ENCODE data around the gene PPP1R3E.
A peak's percentile ranks its signal among the peaks of the same experiment; 100 is the strongest.
"Not testable (repeated sequence)": the region's sequence is repeated elsewhere in the genome, so short reads cannot be mapped to it uniquely, and the experiment has no call there.

The PPP1R3E gene

GRCh38 chr14:23285530-23286019, 17.1 kb downstream of the PPP1R3E start:
- DNase-seq (ENCODE audit: insufficient read length, low spot score): no peak
- TF ChIP-seq POLR2A (IDR thresholded peaks at IDR 0.05; ENCODE audit: low read depth, low read length) (no peak; the same call in 1 of the 2 replicates), POLR2AphosphoS5 (IDR thresholded peaks at IDR 0.05; ENCODE audit: low read depth, low read length) (peak; percentile 4; the same call in 1 of the 2 replicates), SPI1 (IDR thresholded peaks at IDR 0.05; ENCODE audit: low read depth, low read length) (peak; percentile 39; the same call in 1 of the 2 replicates)
- no peak for FAIRE-seq

- TF ChIP-seq POLR2A (IDR thresholded peaks at IDR 0.05; ENCODE audit: low read depth, low read length): peak; percentile 75
- no peak; the same call in 1 of the 2 replicates for TF ChIP-seq POLR2AphosphoS5 (IDR thresholded peaks at IDR 0.05; ENCODE audit: low read depth, low read length)
- TF ChIP-seq PAX5 (IDR thresholded peaks at IDR 0.05; ENCODE audit: insufficient read depth, low read length, severe bottlenecking): no peak
- no peak for TF ChIP-seq SPI1 (IDR thresholded peaks at IDR 0.05; ENCODE audit: low read depth, low read length)
- no peak for TF ChIP-seq POU2F2 (IDR thresholded peaks at IDR 0.05; ENCODE audit: low read depth, low read length)
- TF ChIP-seq TAF1 (IDR thresholded peaks at IDR 0.05; ENCODE audit: low read depth, low read length): peak; percentile 33; the same call in 1 of the 2 replicates
- no peak for DNase-seq (ENCODE audit: insufficient read length, low spot score)
- no peak for FAIRE-seq
Observed at GRCh38 chr14:23284654-23285529, 17.8 kb downstream of the PPP1R3E start.

GRCh38 chr14:23281247-23281646, 21.4 kb downstream of the PPP1R3E start:
- DNase-seq (ENCODE audit: insufficient read length, low spot score) (no peak), FAIRE-seq (no peak)
- TF ChIP-seq PAX5 (IDR thresholded peaks at IDR 0.05; ENCODE audit: insufficient read depth, low read length, severe bottlenecking): no peak
- TF ChIP-seq POLR2A (IDR thresholded peaks at IDR 0.05; ENCODE audit: low read depth, low read length): no peak
- no peak for TF ChIP-seq POU2F2 (IDR thresholded peaks at IDR 0.05; ENCODE audit: low read depth, low read length)
- TF ChIP-seq SPI1 (IDR thresholded peaks at IDR 0.05; ENCODE audit: low read depth, low read length): no peak
- TF ChIP-seq POLR2AphosphoS5 (IDR thresholded peaks at IDR 0.05; ENCODE audit: low read depth, low read length): no peak
- no peak for TF ChIP-seq TAF1 (IDR thresholded peaks at IDR 0.05; ENCODE audit: low read depth, low read length)

- DNase-seq (ENCODE audit: insufficient read length, low spot score); FAIRE-seq: not testable (repeated sequence)
Observed at GRCh38 chr14:23277928-23278327, 24.7 kb downstream of the PPP1R3E start.

DNA sequence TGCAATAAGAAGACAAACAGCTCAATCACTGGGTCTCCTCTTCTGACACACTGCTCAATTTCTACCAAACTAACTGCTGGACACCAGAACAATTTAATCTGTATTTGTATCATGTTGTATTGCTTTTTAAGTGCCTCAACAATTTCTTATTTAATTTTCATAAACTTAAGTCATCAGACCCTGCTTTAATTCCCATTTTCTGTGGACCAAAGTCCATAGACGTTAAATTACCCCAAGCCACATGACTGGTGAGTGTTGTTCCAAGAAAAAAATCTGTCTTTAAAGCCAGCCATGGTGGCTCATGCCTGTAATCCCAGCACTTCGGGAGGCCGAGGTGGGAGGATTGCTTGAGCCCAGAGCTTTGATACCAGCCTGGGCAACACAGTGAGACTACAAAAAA, 25.5 kb downstream of the PPP1R3E start:
- TF ChIP-seq POLR2AphosphoS5 (IDR thresholded peaks at IDR 0.05; ENCODE audit: low read depth, low read length) (no peak), TAF1 (IDR thresholded peaks at IDR 0.05; ENCODE audit: low read depth, low read length) (no peak), SPI1 (IDR thresholded peaks at IDR 0.05; ENCODE audit: low read depth, low read length) (no peak), POLR2A (IDR thresholded peaks at IDR 0.05; ENCODE audit: low read depth, low read length) (no peak), POU2F2 (IDR thresholded peaks at IDR 0.05; ENCODE audit: low read depth, low read length) (no peak), PAX5 (IDR thresholded peaks at IDR 0.05; ENCODE audit: insufficient read depth, low read length, severe bottlenecking) (no peak)

GRCh38 chr14:23275412-23275811, 27.2 kb downstream of the PPP1R3E start:
- TF ChIP-seq POLR2A (IDR thresholded peaks at IDR 0.05; ENCODE audit: low read depth, low read length) (no peak), POLR2AphosphoS5 (IDR thresholded peaks at IDR 0.05; ENCODE audit: low read depth, low read length) (no peak), PAX5 (IDR thresholded peaks at IDR 0.05; ENCODE audit: insufficient read depth, low read length, severe bottlenecking) (no peak), POU2F2 (IDR thresholded peaks at IDR 0.05; ENCODE audit: low read depth, low read length) (no peak), SPI1 (IDR thresholded peaks at IDR 0.05; ENCODE audit: low read depth, low read length) (no peak), TAF1 (IDR thresholded peaks at IDR 0.05; ENCODE audit: low read depth, low read length) (no peak)
- FAIRE-seq (no peak), DNase-seq (ENCODE audit: insufficient read length, low spot score) (no peak)

More for the DNA sequence above, 25.5 kb downstream of the PPP1R3E start:
- DNase-seq (ENCODE audit: insufficient read length, low spot score) (no peak), FAIRE-seq (no peak)

DNA sequence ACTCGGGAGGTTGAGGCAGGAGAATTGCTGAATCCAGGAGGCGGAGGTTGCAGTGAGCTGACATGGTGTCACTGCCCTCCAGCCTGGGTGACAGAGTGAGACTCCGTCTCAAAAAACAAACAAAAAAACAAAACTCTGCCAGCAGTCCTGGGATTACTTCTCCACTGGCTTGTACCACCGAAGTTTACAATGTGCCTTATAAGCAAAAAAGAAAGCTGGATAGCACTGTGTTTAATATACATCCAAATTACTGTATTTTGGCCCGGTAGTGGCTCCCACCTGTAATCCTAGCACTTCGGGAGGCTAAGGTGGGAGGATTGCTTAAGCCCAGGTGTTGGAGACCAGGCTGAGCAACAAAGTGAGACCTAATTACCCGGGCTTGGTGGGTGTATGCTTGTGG, 33.5 kb downstream of the PPP1R3E start:
- TF ChIP-seq POLR2AphosphoS5 (IDR thresholded peaks at IDR 0.05; ENCODE audit: low read depth, low read length) (no peak), SPI1 (IDR thresholded peaks at IDR 0.05; ENCODE audit: low read depth, low read length) (no peak), PAX5 (IDR thresholded peaks at IDR 0.05; ENCODE audit: insufficient read depth, low read length, severe bottlenecking) (no peak), POLR2A (IDR thresholded peaks at IDR 0.05; ENCODE audit: low read depth, low read length) (no peak), POU2F2 (IDR thresholded peaks at IDR 0.05; ENCODE audit: low read depth, low read length) (no peak), TAF1 (IDR thresholded peaks at IDR 0.05; ENCODE audit: low read depth, low read length) (no peak)
- DNase-seq (ENCODE audit: insufficient read length, low spot score) (no peak), FAIRE-seq (no peak)

- not testable (repeated sequence) for FAIRE-seq; DNase-seq (ENCODE audit: insufficient read length, low spot score)
Observed at GRCh38 chr14:23260849-23261248, 41.8 kb downstream of the PPP1R3E start.

DNA sequence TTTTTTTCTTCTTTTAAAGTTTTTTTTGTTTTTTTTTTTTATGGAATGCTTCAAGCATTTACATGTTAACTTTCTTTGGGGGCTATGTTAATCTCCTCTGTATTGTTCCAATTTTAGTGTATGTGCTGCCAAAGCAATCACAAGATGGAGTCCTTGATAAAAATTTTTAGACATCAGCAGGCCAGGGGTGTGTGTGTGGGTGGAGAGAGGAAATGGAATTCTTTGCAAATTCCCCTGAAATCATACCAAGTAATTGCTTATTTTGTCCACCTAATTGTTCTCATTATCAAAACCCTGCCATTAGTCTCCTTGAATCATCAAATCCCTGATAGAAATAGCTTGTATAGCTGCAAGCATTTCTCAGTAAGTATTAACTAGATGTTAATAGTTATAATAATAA, 43.2 kb downstream of the PPP1R3E start:
- FAIRE-seq: no peak
- no peak for TF ChIP-seq POU2F2 (IDR thresholded peaks at IDR 0.05; ENCODE audit: low read depth, low read length)
- TF ChIP-seq TAF1 (IDR thresholded peaks at IDR 0.05; ENCODE audit: low read depth, low read length): no peak
- no peak for TF ChIP-seq POLR2A (IDR thresholded peaks at IDR 0.05; ENCODE audit: low read depth, low read length)
- TF ChIP-seq PAX5 (IDR thresholded peaks at IDR 0.05; ENCODE audit: insufficient read depth, low read length, severe bottlenecking): no peak
- TF ChIP-seq POLR2AphosphoS5 (IDR thresholded peaks at IDR 0.05; ENCODE audit: low read depth, low read length): no peak
- no peak for TF ChIP-seq SPI1 (IDR thresholded peaks at IDR 0.05; ENCODE audit: low read depth, low read length)
- no peak for DNase-seq (ENCODE audit: insufficient read length, low spot score)

DNA sequence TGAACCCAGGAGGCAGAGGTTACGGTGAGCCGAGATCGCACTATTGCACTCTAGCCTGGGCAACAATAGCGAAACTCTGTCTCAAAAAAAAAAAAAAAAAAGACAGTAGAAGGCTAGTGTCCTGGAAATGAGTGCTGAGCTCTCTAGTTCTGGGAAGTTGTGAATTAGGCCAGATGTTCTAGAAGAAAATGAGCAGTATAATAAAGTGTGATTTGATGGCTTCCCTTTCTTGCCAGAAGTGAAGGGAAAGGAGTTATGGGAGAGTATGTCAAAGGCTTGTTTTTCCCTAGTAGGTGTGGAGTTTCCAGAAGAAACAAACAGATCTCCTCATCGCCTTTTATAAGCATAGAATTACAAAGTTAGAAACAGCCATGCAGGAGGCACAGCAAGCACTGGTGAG, 44.4 kb downstream of the PPP1R3E start:
- no peak for TF ChIP-seq POLR2A (IDR thresholded peaks at IDR 0.05; ENCODE audit: low read depth, low read length)
- TF ChIP-seq PAX5 (IDR thresholded peaks at IDR 0.05; ENCODE audit: insufficient read depth, low read length, severe bottlenecking): no peak
- no peak for TF ChIP-seq POLR2AphosphoS5 (IDR thresholded peaks at IDR 0.05; ENCODE audit: low read depth, low read length)
- TF ChIP-seq TAF1 (IDR thresholded peaks at IDR 0.05; ENCODE audit: low read depth, low read length): no peak
- no peak for TF ChIP-seq SPI1 (IDR thresholded peaks at IDR 0.05; ENCODE audit: low read depth, low read length)
- TF ChIP-seq POU2F2 (IDR thresholded peaks at IDR 0.05; ENCODE audit: low read depth, low read length): no peak
- FAIRE-seq (no peak), DNase-seq (ENCODE audit: insufficient read length, low spot score) (no peak)

All from GM12891 (cell line).